Uterus (tissue), 2 donors: ENCODE results near the gene ZSCAN30.

Experiments used
- CTCF ChIP-seq, 4 experiments: fragments of 200-600 bp in 2 of 4; fragments of 450-650 bp in 2 of 4; sonication (generic) in 2 of 4; IDR thresholded peaks; one replicate each; pipeline ENCODE4 v1.5.1; 2016 to 2019; ENCODE audit warnings: antibody characterized with exemption in 4 of 4, mild to moderate bottlenecking in 2 of 4, moderate library complexity in 1 of 4
- POLR2A ChIP-seq, 2 donors: fragments of 450-650 bp; IDR thresholded peaks; one replicate each; pipeline ENCODE4 v1.6.1; 2016; ENCODE audit warnings: antibody characterized with exemption in 2 of 2, mild to moderate bottlenecking in 1 of 2, moderate library complexity in 1 of 2

DNA sequence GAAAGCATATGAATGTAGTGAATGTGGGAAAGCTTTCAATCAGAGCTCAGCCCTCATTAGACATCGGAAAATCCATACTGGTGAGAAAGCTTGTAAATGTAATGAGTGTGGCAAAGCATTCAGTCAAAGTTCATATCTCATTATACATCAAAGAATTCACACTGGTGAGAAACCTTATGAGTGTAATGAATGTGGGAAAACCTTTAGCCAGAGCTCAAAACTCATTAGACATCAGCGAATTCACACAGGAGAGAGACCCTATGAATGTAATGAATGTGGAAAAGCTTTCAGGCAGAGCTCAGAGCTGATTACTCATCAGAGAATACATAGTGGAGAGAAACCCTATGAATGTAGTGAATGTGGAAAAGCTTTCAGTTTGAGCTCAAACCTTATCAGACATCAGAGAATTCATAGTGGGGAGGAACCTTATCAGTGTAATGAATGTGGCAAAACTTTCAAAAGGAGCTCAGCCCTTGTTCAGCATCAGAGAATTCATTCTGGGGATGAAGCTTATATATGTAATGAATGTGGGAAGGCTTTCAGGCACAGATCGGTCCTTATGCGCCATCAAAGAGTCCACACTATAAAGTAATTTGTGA, 44.2 kb downstream of the ZSCAN30 start:
- no peak for TF ChIP-seq POLR2A (IDR thresholded peaks at IDR 0.05)
- no peak for TF ChIP-seq CTCF (IDR thresholded peaks at IDR 0.05)
